MM.1S (cell line): ENCODE measurements around the gene ERC2.

Source experiments
- EZH2phosphoT487 ChIP-seq: fragments of 300-600 bp; sonication (generic); IDR thresholded peaks from 2 replicates; pipeline ENCODE4 v1.6.1; 2018; ENCODE audit warnings: antibody characterized with exemption, low read length
- TF ChIP-seq, protein P1 (sequence below): fragments of 300-600 bp; sonication (generic); IDR thresholded peaks from 2 replicates; pipeline ENCODE4 v1.5.1; 2016; ENCODE audit warnings: antibody characterized with exemption, low read length, mixed read lengths

DNA sequence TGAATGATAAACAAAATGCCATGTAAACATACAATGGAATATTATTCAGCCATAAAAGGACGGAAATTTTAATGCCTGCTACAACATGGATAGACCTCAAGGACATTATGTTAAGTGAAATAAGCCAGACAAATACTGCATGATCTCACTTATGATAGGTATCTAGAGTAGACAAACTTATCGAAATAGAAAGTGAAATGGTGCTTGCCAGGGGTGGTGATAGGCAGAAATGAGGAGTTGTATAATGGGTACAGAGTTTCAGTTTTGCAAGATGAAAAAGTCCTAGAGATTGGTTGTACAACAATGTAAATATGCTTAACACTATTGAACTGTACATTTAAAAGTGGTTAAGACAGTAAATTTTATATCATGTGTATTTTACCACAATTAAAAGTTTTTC, 287.8 kb downstream of the ERC2 start:
- TF ChIP-seq, protein P1, sequence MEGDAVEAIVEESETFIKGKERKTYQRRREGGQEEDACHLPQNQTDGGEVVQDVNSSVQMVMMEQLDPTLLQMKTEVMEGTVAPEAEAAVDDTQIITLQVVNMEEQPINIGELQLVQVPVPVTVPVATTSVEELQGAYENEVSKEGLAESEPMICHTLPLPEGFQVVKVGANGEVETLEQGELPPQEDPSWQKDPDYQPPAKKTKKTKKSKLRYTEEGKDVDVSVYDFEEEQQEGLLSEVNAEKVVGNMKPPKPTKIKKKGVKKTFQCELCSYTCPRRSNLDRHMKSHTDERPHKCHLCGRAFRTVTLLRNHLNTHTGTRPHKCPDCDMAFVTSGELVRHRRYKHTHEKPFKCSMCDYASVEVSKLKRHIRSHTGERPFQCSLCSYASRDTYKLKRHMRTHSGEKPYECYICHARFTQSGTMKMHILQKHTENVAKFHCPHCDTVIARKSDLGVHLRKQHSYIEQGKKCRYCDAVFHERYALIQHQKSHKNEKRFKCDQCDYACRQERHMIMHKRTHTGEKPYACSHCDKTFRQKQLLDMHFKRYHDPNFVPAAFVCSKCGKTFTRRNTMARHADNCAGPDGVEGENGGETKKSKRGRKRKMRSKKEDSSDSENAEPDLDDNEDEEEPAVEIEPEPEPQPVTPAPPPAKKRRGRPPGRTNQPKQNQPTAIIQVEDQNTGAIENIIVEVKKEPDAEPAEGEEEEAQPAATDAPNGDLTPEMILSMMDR: no peak
- TF ChIP-seq EZH2phosphoT487: no peak
